ENCODE data around the gene BRCA2. TPM values are rescaled to one million over a fixed set of nuclear protein-coding genes. Genes with fewer than 3 reads are reported as not detected.

The BRCA2 gene
- total RNA-seq, 1 donor from 2014 or later: 38.7 TPM

- peaks cover 3% of the 10 kb centered on the region for H3K27me3 Mint-ChIP-seq (ENCODE audit: insufficient read depth, low read depth)
- H3K9me3 ChIP-seq (ENCODE audit: low read depth): no peaks in the 10 kb centered on the region
- TF ChIP-seq EZH2phosphoT487 (IDR thresholded peaks at IDR 0.05) (no peak), CTCF (IDR thresholded peaks at IDR 0.05) (no peak), EZH2 (IDR thresholded peaks at IDR 0.05) (no peak)
Observed at GRCh38 chr13:32413284-32413683, 98.0 kb downstream of the BRCA2 start.

GRCh38 chr13:32414580-32414979, 99.3 kb downstream of the BRCA2 start:
- Histone ChIP-seq H3K4me2 (no peak overlapping the region), H3K9ac (no peak overlapping the region), H3K79me2 (ENCODE audit: low read depth) (no peaks in the 10 kb centered on the region), H3K27ac (no peak overlapping the region), H3F3A (ENCODE audit: low read depth) (peaks cover 8% of the 10 kb centered on the region), H3K9me3 (ENCODE audit: low read depth) (no peaks in the 10 kb centered on the region), H3K27me3 (peaks cover 21% of the 10 kb centered on the region), H3K4me3 (no peak overlapping the region), H2AFZ (replicated peaks) (peak overlapping the region; percentile 35), H4K20me1 (ENCODE audit: low read depth) (no peaks in the 10 kb centered on the region), H3K4me1 (peaks cover 7% of the 10 kb centered on the region), H3K36me3 (no peaks in the 10 kb centered on the region)
- Mint-ChIP-seq H3K36me3 (peaks cover 3% of the 10 kb centered on the region), H3K27ac (no peak overlapping the region), H3K9me3 (peaks cover 12% of the 10 kb centered on the region), H3K27me3 (ENCODE audit: insufficient read depth, low read depth) (peaks cover 4% of the 10 kb centered on the region), H3K4me1 (peaks cover 7% of the 10 kb centered on the region), H3K4me3 (no peak overlapping the region)
- TF ChIP-seq CTCF (IDR thresholded peaks at IDR 0.05) (no peak), EZH2 (IDR thresholded peaks at IDR 0.05) (no peak), EZH2phosphoT487 (IDR thresholded peaks at IDR 0.05) (no peak)
- DNase-seq (ENCODE audit: low spot score): no peak

More at GRCh38 chr13:32413284-32413683, 98.0 kb downstream of the BRCA2 start:
- Mint-ChIP-seq H3K9me3 (peaks cover 5% of the 10 kb centered on the region), H3K4me1 (peaks cover 19% of the 10 kb centered on the region), H3K4me3 (no peak overlapping the region), H3K36me3 (peaks cover 3% of the 10 kb centered on the region), H3K27ac (no peak overlapping the region)
- no peak overlapping the region for H3K4me2 ChIP-seq
- no peak for DNase-seq (ENCODE audit: low spot score)
- H4K20me1 ChIP-seq (ENCODE audit: low read depth): no peaks in the 10 kb centered on the region
- no peaks in the 10 kb centered on the region for H3K79me2 ChIP-seq (ENCODE audit: low read depth)
- peaks cover 11% of the 10 kb centered on the region for H3K4me1 ChIP-seq
- H3K27ac ChIP-seq: no peak overlapping the region
- no peak overlapping the region for H3K4me3 ChIP-seq
- peaks cover 34% of the 10 kb centered on the region for H3K27me3 ChIP-seq
- no peak overlapping the region for H2AFZ ChIP-seq (replicated peaks)
- H3K9ac ChIP-seq: no peak overlapping the region
- no peaks in the 10 kb centered on the region for H3K36me3 ChIP-seq
- peaks cover 11% of the 10 kb centered on the region for H3F3A ChIP-seq (ENCODE audit: low read depth)

GRCh38 chr13:32415019-32415418, 99.7 kb downstream of the BRCA2 start:
- Mint-ChIP-seq H3K36me3 (peaks cover 3% of the 10 kb centered on the region), H3K27me3 (ENCODE audit: insufficient read depth, low read depth) (peaks cover 6% of the 10 kb centered on the region), H3K4me3 (no peak overlapping the region), H3K9me3 (peaks cover 14% of the 10 kb centered on the region), H3K4me1 (peaks cover 3% of the 10 kb centered on the region), H3K27ac (no peak overlapping the region)
- H2AFZ ChIP-seq (replicated peaks): peak overlapping the region; percentile 35
- no peak overlapping the region for H3K4me3 ChIP-seq
- TF ChIP-seq CTCF (IDR thresholded peaks at IDR 0.05): peak; percentile 74
- TF ChIP-seq EZH2phosphoT487 (IDR thresholded peaks at IDR 0.05): no peak
- H3K4me2 ChIP-seq: no peak overlapping the region
- no peaks in the 10 kb centered on the region for H4K20me1 ChIP-seq (ENCODE audit: low read depth)
- peaks cover 4% of the 10 kb centered on the region for H3F3A ChIP-seq (ENCODE audit: low read depth)
- DNase-seq (ENCODE audit: low spot score): peak; percentile 51
- no peak overlapping the region for H3K9ac ChIP-seq
- H3K79me2 ChIP-seq (ENCODE audit: low read depth): no peaks in the 10 kb centered on the region
- no peaks in the 10 kb centered on the region for H3K36me3 ChIP-seq
- H3K4me1 ChIP-seq: peaks cover 6% of the 10 kb centered on the region
- no peaks in the 10 kb centered on the region for H3K9me3 ChIP-seq (ENCODE audit: low read depth)
- H3K27me3 ChIP-seq: peaks cover 16% of the 10 kb centered on the region
- no peak overlapping the region for H3K27ac ChIP-seq
